Measurements from ENCODE around the gene ZNF618.
A peak's percentile ranks its signal among the peaks of the same experiment; 100 is the strongest.
"Not testable (repeated sequence)": the region's sequence is repeated elsewhere in the genome, so short reads cannot be mapped to it uniquely, and the experiment has no call there.

ZNF618 gene

GRCh38 chr9:114027159-114027862 is 151.2 kb downstream of the ZNF618 start:
- no peak for DNase-seq

- DNase-seq, result no peak
Measured at GRCh38 chr9:114027863-114028465, 151.9 kb downstream of the ZNF618 start.

GRCh38 chr9:114028646-114029045 is 152.5 kb downstream of the ZNF618 start:
- no peak for DNase-seq

GRCh38 chr9:114029311-114030170 is 153.4 kb downstream of the ZNF618 start:
- DNase-seq, result no peak

- no peak for DNase-seq
Measured at GRCh38 chr9:114030364-114030763, 154.3 kb downstream of the ZNF618 start.

GRCh38 chr9:114031037-114031630 is 155.0 kb downstream of the ZNF618 start:
- DNase-seq, result no peak

- no peak for DNase-seq
Measured at GRCh38 chr9:114031948-114032840, 156.1 kb downstream of the ZNF618 start.

- peak in 1 of 2 donors; percentile 3 for DNase-seq
Measured at GRCh38 chr9:114033397-114034103, 157.4 kb downstream of the ZNF618 start.

- no peak for DNase-seq
Measured at GRCh38 chr9:114034196-114034595, 158.1 kb downstream of the ZNF618 start.

GRCh38 chr9:114034661-114035062 is 158.6 kb downstream of the ZNF618 start:
- DNase-seq, result no peak

- no peak for DNase-seq
Measured at GRCh38 chr9:114035221-114035844, 159.2 kb downstream of the ZNF618 start.

GRCh38 chr9:114035845-114036801 is 160.0 kb downstream of the ZNF618 start:
- DNase-seq, result no peak

- no peak for DNase-seq
Measured at GRCh38 chr9:114037249-114037648, 161.1 kb downstream of the ZNF618 start.

- DNase-seq, result no peak
Measured at GRCh38 chr9:114037961-114038723, 162.0 kb downstream of the ZNF618 start.

- DNase-seq, result no peak
Measured at GRCh38 chr9:114038724-114039313, 162.7 kb downstream of the ZNF618 start.

GRCh38 chr9:114039484-114039883 is 163.4 kb downstream of the ZNF618 start:
- no peak for DNase-seq

- DNase-seq, result not testable (repeated sequence)
Measured at GRCh38 chr9:114043660-114044059, 167.6 kb downstream of the ZNF618 start.

GRCh38 chr9:114046237-114046755 is 170.2 kb downstream of the ZNF618 start:
- DNase-seq, result no peak
